Endothelial cell of umbilical vein (primary cell): Measurements from ENCODE around the gene CES5A.

ENCODE experiments used
- EZH2 ChIP-seq: IDR thresholded peaks from 2 replicates; pipeline ENCODE4 v1.6.1; 2012; ENCODE audit warnings: borderline replicate concordance, low read depth, mild to moderate bottlenecking, moderate library complexity, low read length, inconsistent platforms; ENCODE audit not compliant: severe bottlenecking
- JUN ChIP-seq: IDR thresholded peaks from 2 replicates; pipeline ENCODE4 v1.6.1; 2011; ENCODE audit warnings: borderline replicate concordance, low read depth; ENCODE audit not compliant: insufficient read length, insufficient read depth
- POLR2A ChIP-seq: IDR thresholded peaks from 2 replicates; pipeline ENCODE4 v1.6.1; 2012; ENCODE audit warnings: low read depth, mild to moderate bottlenecking, control low read depth, low read length
- TF ChIP-seq, protein P1 (sequence below), 2 donors: IDR thresholded peaks; 1 replicate in 1 of 2; 2 replicates in 1 of 2; pipeline ENCODE4 v1.5.1; 2011; ENCODE audit warnings: low read length in 2 of 2, mild to moderate bottlenecking in 2 of 2, moderate library complexity in 2 of 2, control low read depth in 1 of 2, inconsistent platforms in 1 of 2, low read depth in 1 of 2; ENCODE audit not compliant: insufficient read depth in 1 of 2; ENCODE audit errors: extremely low read depth in 1 of 2

DNA sequence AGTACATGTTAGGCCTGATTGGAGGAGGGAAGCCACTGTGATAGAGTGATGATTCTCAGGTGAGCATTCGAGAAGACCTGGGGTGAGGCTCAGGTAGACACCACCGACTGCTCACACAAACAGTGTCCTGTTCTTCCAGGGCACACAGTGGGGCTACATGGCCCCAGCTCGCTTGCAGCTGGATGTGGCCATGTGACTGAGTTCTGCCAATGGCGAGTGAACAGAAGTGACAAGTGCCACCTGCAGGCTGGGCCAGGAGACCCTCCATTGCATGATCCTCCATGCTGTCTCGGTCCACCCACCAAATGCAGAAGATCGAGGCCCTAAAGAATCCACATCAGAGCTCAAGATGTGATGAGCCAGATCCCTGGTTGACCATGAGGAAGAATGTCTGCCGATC is 6.2 kb downstream of the CES5A start:
- no peak for TF ChIP-seq EZH2
- no peak for TF ChIP-seq JUN
- TF ChIP-seq, protein P1, sequence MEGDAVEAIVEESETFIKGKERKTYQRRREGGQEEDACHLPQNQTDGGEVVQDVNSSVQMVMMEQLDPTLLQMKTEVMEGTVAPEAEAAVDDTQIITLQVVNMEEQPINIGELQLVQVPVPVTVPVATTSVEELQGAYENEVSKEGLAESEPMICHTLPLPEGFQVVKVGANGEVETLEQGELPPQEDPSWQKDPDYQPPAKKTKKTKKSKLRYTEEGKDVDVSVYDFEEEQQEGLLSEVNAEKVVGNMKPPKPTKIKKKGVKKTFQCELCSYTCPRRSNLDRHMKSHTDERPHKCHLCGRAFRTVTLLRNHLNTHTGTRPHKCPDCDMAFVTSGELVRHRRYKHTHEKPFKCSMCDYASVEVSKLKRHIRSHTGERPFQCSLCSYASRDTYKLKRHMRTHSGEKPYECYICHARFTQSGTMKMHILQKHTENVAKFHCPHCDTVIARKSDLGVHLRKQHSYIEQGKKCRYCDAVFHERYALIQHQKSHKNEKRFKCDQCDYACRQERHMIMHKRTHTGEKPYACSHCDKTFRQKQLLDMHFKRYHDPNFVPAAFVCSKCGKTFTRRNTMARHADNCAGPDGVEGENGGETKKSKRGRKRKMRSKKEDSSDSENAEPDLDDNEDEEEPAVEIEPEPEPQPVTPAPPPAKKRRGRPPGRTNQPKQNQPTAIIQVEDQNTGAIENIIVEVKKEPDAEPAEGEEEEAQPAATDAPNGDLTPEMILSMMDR (IDR thresholded peaks at IDR 0.05; ENCODE audit: extremely low read depth in 1 of 2, insufficient read depth in 1 of 2, low read depth in 1 of 2, low read length in 2 of 2): no peak
- no peak for TF ChIP-seq POLR2A
